ENCODE measurements around the gene NUDT21. TPM values are rescaled to one million over a fixed set of nuclear protein-coding genes. Genes with fewer than 3 reads are reported as not detected.

Gene NUDT21
- total RNA-seq, 3 donors from 2014 or later (not counting 1 experiment from before 2014, with no cell fraction given): 78.1 to 108 (median 90.0) TPM

- intact Hi-C loops (cut with micrococcal nuclease): no loop called here
- Histone ChIP-seq H3K4me1 (ENCODE audit: control insufficient read depth, insufficient read depth, low read length) (peaks cover 16% of the 10 kb centered on the region), H3K36me3 (ENCODE audit: control insufficient read depth, insufficient read depth, low read length) (peaks cover 26% of the 10 kb centered on the region), H3K27ac (ENCODE audit: low read length) (no peak overlapping the region), H3K4me3 (ENCODE audit: low read length) (no peak overlapping the region), H3K9me3 (ENCODE audit: control insufficient read depth, insufficient read depth, low read length) (no peaks in the 10 kb centered on the region), H3K27me3 (ENCODE audit: control insufficient read depth, insufficient read depth, low read length) (no peaks in the 10 kb centered on the region)
- Mint-ChIP-seq H3K4me3 (no peak overlapping the region), H3K27ac (peak overlapping the region in 1 of 2 donors; percentile 22), H3K27me3 (ENCODE audit: low read depth in 2 of 2) (no peaks in the 10 kb centered on the region), H3K9me3 (no peaks in the 10 kb centered on the region), H3K4me1 (peaks cover 42 to 54% of the 10 kb centered on the region in 2 donors), H3K36me3 (peaks cover 7% of the 10 kb centered on the region)
- no peak for TF ChIP-seq CTCF (IDR thresholded peaks at IDR 0.05)
- ATAC-seq: no peak
- no CpG with 5 or more reads among the region's 2 CpGs for WGBS (ENCODE audit: insufficient coverage)
- DNase-seq: no peak
Observed at GRCh38 chr16:56447286-56447685, 3.8 kb downstream of the NUDT21 start.

GRCh38 chr16:56438038-56438437, 13.1 kb downstream of the NUDT21 start:
- intact Hi-C loops (cut with micrococcal nuclease): no loop called here
- Histone ChIP-seq H3K27ac (ENCODE audit: low read length) (no peak overlapping the region), H3K4me1 (ENCODE audit: control insufficient read depth, insufficient read depth, low read length) (no peaks in the 10 kb centered on the region), H3K9me3 (ENCODE audit: control insufficient read depth, insufficient read depth, low read length) (no peaks in the 10 kb centered on the region), H3K27me3 (ENCODE audit: control insufficient read depth, insufficient read depth, low read length) (no peaks in the 10 kb centered on the region), H3K36me3 (ENCODE audit: control insufficient read depth, insufficient read depth, low read length) (peaks cover 69% of the 10 kb centered on the region), H3K4me3 (ENCODE audit: low read length) (no peak overlapping the region)
- Mint-ChIP-seq H3K27me3 (ENCODE audit: low read depth in 2 of 2) (no peaks in the 10 kb centered on the region), H3K4me1 (peaks cover 8 to 15% of the 10 kb centered on the region in 2 donors), H3K9me3 (no peaks in the 10 kb centered on the region), H3K4me3 (no peak overlapping the region), H3K36me3 (peaks cover 9% of the 10 kb centered on the region), H3K27ac (no peak overlapping the region)
- ATAC-seq: no peak
- DNase-seq: no peak
- TF ChIP-seq CTCF (IDR thresholded peaks at IDR 0.05): no peak
- WGBS (ENCODE audit: insufficient coverage): 94% methylated on average over 1 of the region's 1 CpG

- H3K27ac Mint-ChIP-seq: no peak overlapping the region
- H3K27ac ChIP-seq (ENCODE audit: low read length): no peak overlapping the region
- no peaks in the 10 kb centered on the region for H3K27me3 Mint-ChIP-seq (ENCODE audit: low read depth in 2 of 2)
- H3K9me3 Mint-ChIP-seq: no peaks in the 10 kb centered on the region
- no peak overlapping the region for H3K4me3 Mint-ChIP-seq
- H3K9me3 ChIP-seq (ENCODE audit: control insufficient read depth, insufficient read depth, low read length): no peaks in the 10 kb centered on the region
- H3K27me3 ChIP-seq (ENCODE audit: control insufficient read depth, insufficient read depth, low read length): no peaks in the 10 kb centered on the region
- peaks cover 0 to 9% of the 10 kb centered on the region in 2 donors for H3K4me1 Mint-ChIP-seq
- H3K4me1 ChIP-seq (ENCODE audit: control insufficient read depth, insufficient read depth, low read length): no peaks in the 10 kb centered on the region
- DNase-seq (no peak), ATAC-seq (no peak)
- intact Hi-C loops (cut with micrococcal nuclease): no loop called here
- H3K4me3 ChIP-seq (ENCODE audit: low read length): no peak overlapping the region
- TF ChIP-seq CTCF (IDR thresholded peaks at IDR 0.05): no peak
- H3K36me3 Mint-ChIP-seq: no peaks in the 10 kb centered on the region
- peaks cover 72% of the 10 kb centered on the region for H3K36me3 ChIP-seq (ENCODE audit: control insufficient read depth, insufficient read depth, low read length)
Observed at GRCh38 chr16:56436258-56436657, 14.9 kb downstream of the NUDT21 start.

- no peaks in the 10 kb centered on the region for H3K9me3 Mint-ChIP-seq
- WGBS (ENCODE audit: insufficient coverage): 67% methylated on average over 1 of the region's 1 CpG
- intact Hi-C loops (cut with micrococcal nuclease): no loop called here
- DNase-seq (no peak), ATAC-seq (no peak)
- H3K27me3 Mint-ChIP-seq (ENCODE audit: low read depth in 2 of 2): no peaks in the 10 kb centered on the region
- no peak overlapping the region for H3K4me3 Mint-ChIP-seq
- H3K36me3 ChIP-seq (ENCODE audit: control insufficient read depth, insufficient read depth, low read length): peaks cover 18% of the 10 kb centered on the region
- peaks cover 15 to 19% of the 10 kb centered on the region in 2 donors for H3K4me1 Mint-ChIP-seq
- no peaks in the 10 kb centered on the region for H3K9me3 ChIP-seq (ENCODE audit: control insufficient read depth, insufficient read depth, low read length)
- no peaks in the 10 kb centered on the region for H3K36me3 Mint-ChIP-seq
- peak overlapping the region in 1 of 2 donors; percentile 26 for H3K27ac Mint-ChIP-seq
- no peak overlapping the region for H3K4me3 ChIP-seq (ENCODE audit: low read length)
- no peaks in the 10 kb centered on the region for H3K27me3 ChIP-seq (ENCODE audit: control insufficient read depth, insufficient read depth, low read length)
- peaks cover 10% of the 10 kb centered on the region for H3K4me1 ChIP-seq (ENCODE audit: control insufficient read depth, insufficient read depth, low read length)
- TF ChIP-seq CTCF (IDR thresholded peaks at IDR 0.05): no peak
- H3K27ac ChIP-seq (ENCODE audit: low read length): no peak overlapping the region
Observed at GRCh38 chr16:56428091-56428490, 23.0 kb downstream of the NUDT21 start.

All from natural killer cell (primary cell).